Fibroblast of skin of right quadriceps (primary cell): ENCODE data around the gene TRIM54.
A peak's percentile ranks its signal among the peaks of the same experiment; 100 is the strongest.
"Not testable (repeated sequence)": the region's sequence is repeated elsewhere in the genome, so short reads cannot be mapped to it uniquely, and the experiment has no call there.

ENCODE experiments used
- DNase-seq: peaks from one replicate; pipeline ENCODE4 v3.0.0-alpha.2; 2013

Gene TRIM54

DNA sequence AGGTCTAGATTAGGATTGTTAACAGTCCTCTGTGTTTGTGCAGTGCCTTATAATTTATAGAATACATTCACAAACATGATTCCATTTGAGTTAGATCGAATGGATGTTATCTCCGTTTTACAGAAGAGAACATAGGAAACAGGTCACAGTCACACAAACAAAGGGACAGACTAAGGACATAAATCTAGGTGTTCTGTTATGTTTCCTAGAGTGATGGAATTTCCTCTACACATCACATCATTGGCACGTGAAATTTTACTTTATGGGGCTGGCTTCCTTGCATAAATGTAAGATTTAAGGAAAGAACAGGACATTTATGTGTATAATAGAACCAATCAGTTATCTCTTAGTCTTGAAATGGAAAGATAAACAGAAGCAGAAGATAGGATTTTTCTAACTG is 6.4 kb downstream of the TRIM54 start:
- DNase-seq, result no peak

DNA sequence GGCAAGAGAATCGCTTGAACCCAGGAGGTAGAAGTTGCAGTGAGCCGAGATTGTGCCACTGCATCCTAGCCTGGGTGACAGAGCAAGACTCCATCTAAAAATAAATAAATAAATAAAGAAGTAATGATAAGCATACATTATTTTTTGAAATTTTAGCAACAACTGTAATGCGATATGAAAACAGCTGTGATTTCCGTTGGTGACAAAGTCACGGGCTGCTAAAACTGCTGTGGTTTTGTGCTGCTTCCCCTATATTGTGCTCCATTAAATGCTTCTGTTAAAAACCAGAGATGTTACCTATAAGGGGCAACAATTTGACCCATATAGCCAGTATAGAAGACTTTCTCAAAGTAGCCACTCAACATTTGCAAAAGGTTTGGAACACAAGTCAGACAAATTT is 8.3 kb downstream of the TRIM54 start:
- no peak for DNase-seq

DNA sequence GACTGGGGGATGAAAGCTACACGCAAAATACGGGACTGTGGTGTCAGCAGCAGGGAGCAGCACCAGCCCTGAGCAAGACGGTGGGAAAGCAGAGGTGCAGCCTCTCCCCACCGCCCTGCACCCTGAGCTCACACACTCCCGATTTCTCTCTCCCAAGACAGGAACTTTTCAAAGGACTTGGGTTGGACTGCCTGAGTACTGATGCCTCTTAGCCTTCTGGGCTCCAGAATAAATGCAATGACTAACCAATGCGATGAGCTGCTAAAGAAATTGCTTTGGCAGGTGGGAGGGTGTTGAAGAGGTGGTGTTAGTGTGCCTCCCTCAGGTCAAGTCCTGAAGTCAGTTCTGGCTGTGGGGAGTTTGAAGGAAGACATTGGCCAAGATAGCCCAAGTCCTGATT is 9.6 kb downstream of the TRIM54 start:
- no peak for DNase-seq

- DNase-seq, result no peak
These were observed 12.7 kb downstream of the TRIM54 start for GRCh38 chr2:27294928-27295327.

DNA sequence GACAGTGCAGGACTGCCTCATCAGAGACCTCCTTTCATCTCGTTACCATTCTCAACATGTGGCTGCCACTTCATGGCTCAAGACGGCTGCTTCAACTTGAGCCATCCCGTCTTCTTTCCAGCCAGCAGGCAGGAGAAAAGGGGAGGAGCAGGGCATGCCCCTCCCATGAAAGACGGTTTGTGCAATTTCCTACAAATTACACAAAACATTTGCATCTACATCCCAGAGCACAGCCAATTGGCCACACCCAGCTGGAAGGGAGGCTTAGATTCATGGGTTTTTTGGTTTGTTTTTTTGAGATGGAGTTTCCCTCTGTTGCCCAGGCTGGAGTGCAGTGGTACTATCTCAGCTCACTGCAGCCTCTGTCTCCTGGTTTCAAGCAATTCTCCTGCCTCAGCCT is 14.3 kb downstream of the TRIM54 start:
- no peak for DNase-seq

DNA sequence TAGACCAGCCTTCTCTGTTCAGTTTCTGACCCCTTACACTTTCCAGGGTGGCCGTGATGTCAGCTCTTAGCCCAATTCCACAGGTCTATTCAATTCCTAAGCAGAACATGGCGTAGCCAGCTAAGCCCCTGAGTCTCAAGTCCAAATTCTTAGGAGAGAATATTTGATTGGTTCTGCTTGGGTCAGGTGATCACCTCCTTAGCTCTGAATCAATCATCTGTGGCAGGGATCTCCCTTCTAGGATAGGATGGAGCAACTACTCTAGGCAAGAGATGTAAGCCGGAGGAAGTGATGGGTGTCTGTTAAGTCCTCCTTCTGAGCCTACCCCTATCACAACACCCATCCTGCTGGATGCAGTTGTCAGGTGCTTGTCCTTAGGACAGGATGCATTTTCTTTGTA is 15.0 kb downstream of the TRIM54 start:
- DNase-seq, result no peak

GRCh38 chr2:27298391-27299080 is 16.3 kb downstream of the TRIM54 start:
- no peak for DNase-seq

DNA sequence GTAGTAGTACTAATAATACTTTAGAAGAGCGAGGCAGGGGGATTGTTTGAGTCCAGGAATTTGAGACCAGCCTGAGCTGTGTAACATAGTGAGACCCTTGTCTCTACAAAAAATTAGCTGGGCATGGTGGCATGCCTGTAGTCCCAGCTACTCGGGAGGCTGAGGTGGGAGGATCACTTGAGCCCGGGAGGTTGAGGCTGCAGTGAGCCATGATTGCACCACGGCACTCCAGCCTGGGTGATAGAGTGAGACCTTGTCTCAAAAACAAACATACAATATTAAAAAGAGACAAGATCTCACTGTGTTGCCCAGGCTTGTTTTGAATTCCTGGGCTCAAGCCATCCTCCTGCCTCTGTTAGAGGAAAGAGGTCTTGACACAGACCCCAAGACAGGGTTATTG is 18.4 kb downstream of the TRIM54 start:
- not testable (repeated sequence) for DNase-seq

DNA sequence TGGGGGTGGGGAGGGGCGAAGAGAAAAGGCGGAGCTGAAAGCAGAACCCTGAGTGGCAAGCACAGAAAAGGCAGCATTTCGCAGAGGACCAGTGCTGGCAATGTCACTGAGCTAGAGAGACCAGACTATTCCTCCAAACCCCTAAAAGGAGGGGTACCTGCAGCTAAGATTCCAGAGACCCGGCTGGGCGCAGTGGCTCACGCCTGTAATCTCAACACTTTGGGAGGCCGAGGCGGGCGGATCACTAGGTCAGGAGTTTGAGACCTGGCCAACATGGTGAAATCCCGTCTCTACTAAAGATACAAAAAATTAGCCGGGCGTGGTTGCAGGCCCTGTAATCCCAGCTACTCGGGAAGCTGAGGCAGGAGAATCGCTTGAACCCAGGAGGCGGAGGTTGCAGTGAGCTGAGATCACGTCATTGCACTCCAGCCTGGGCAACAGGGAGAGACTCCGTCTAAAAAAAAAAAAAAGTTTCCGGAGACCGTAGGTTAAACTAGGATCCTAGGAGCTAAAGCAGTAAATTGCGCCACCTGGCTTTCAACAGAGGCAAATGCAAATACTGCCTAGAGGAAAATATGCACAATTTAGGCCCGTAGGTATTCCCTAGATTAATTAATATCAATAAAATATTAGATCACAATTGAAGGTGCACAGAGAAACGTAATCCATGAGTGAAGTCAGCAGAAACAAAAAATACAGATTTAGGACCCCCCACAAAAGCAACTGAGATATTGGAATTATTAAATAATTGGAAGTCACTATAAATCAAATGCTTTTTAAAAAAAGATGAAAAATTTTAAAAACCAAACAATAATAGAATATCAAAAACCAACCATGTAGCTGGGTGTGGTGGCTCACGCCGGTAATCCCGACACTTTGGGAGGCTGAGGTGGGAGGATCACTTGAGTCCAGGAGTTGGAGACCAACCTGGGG is 21.1 kb downstream of the TRIM54 start:
- peak; percentile 69 for DNase-seq

DNA sequence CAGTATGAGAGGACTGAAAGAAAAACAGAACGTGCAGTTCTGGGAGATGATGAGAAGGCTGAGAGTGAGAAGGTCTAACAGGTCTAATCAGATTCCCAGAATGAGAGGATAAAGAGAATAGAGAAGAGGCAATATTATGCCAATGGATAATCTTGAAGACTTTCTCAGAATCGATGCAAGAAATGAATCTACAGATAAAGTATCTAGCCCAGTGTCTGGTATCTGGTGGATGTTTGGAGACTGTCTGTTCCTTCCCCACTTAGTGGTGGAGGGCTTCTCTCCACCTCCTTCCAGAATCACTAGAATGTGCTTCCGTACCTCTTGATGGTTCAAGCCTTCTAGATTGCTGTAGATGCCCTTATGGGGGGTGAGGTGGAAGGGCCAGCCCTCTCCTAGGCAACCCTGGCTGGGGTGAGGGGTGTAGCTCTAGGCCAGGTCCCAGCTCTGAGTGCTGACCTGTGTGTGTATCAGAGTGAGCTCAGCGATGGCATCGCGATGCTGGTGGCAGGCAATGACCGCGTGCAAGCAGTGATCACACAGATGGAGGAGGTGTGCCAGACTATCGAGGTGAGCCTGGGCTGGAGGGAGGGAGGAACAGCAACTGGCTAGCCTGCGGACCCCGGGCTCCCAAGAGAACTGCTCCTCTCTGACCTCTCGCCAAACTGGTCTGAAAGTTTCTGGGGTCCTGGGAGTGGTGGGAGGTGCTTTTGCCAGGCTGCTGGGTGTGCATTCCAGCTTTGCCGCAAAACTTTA is 22.4 kb downstream of the TRIM54 start:
- no peak for DNase-seq

GRCh38 chr2:27305516-27305915 is 23.3 kb downstream of the TRIM54 start:
- no peak for DNase-seq

- no peak for DNase-seq
These were observed 23.9 kb downstream of the TRIM54 start for GRCh38 chr2:27306136-27306535.

- DNase-seq, result no peak
These were observed 24.5 kb downstream of the TRIM54 start for GRCh38 chr2:27306573-27307286.

GRCh38 chr2:27307287-27307544 is 25.0 kb downstream of the TRIM54 start:
- no peak for DNase-seq

DNA sequence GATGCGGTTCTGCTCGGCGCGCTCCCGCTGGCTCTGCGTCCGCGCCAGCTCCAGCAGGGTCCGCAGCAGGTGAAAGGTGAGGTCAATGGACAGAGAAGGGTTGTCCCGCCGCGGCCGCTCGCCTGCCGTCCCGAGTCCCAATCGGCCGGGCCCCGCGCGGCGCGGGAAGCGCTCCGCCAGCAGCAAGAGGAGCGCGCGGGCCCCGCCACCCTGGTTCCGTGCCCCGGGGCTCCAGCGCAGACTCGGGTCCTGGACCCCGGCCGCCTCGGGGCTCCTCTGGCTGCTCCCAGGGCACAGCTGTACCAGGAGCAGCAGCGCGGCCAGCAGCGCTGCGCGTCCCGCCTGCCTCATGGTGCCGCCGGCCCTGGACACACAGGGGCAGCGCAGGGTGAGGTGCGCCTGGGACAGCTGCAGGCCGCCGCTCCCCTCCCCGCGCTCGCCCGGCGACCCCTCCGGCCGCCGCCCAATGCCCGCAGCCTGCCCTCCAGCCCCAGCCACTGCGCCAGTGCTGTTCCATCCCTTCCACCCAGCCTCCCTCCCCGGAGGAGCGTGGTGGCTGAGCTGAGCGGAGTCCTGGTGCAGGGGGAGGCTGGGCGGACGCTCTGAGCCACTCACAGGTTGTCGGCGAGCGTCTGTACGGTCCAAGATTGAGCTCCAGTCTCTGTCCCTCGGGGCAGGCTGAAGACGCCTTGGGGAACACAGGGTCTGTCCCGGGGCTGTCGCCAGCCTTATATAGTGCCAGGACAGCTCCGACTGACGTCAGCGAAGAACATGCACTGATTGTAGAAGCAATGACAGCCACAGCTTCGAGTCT is 25.5 kb downstream of the TRIM54 start:
- no peak for DNase-seq

DNA sequence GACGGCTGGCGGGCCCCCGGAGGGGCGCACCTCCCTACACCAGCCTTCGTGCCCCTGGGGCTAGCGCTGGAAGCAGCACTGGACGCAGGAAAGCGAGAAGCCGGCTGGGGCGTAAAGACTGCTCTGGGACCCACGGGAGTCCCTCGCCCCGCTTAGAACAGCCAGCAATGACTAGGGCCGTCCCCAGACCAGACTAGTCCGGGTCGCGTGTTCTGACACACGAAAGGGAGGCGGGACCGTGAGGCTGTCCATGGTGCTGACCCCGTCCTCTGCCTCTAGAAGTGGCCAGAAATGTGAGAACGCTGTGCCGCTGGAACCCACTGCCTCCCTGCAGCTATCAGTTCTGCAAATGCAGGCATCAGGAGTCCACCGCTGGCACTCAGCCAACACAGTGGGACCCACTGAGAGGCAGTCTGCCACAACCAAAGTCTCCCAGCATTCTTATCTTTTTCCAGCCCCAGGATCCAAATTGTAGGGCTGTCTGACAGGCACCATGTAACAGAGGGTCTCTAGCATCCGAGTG is 26.2 kb downstream of the TRIM54 start, which contains the start of gene UCN:
Gene UCN, minus strand, starts transcription at position 87 of the 523 bp plus-strand sequence. CDS start 550 bp downstream, outside the sequence.
- peak; percentile 26 for DNase-seq

- DNase-seq, result no peak
These were observed 27.4 kb downstream of the TRIM54 start for GRCh38 chr2:27309651-27310050.

DNA sequence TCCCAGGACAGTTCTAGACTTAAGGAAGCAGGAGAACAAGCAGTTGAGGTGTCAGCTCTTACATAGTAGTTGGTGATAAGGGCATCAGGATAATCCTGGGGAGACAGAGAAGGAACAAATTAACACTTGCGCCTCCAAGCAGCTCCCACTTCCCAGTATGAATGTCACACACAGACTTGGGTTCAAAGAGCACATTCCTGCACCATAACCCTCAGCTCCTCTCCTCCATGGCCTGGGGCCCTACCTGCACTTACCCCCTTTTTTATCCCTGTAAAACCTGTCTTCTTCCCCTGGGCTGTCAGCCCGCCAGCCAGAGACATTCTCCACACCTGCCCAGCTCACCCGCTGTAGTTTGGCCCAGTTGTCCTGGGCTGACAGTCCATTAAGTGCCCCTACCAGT is 29.9 kb downstream of the TRIM54 start:
- DNase-seq, result no peak

- no peak for DNase-seq
These were observed 31.8 kb downstream of the TRIM54 start for GRCh38 chr2:27313882-27314645.

DNA sequence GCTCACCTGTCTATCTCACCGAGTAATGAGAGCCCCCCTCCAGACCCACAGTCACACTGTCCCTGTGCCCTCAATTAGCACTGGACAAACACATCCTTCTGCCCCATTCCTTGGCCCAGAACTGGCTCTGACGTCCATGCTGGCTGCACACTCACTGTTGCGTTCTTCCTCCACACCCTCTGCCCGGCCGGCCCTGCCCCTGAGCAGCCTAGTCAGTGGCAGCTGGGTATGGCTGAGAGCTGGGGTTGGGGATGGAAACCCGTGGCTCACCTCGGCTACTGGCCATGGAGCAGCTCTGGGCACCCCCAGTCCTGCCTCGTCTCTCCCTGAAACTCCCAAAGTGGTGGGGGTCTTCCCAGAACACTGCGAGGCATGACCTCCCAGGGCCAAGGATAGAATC is 32.5 kb downstream of the TRIM54 start:
- no peak for DNase-seq

GRCh38 chr2:27315122-27315521 is 32.9 kb downstream of the TRIM54 start:
- DNase-seq, result no peak
